K562 (cell line): Measurements from ENCODE around the gene GAK. TPM values are rescaled to one million over a fixed set of nuclear protein-coding genes. Genes with fewer than 3 reads are reported as not detected.

Experiments
- ADNP ChIP-seq: fragments of 200-800 bp; sonication (Bioruptor generic); IDR thresholded peaks from 2 replicates; pipeline ENCODE4 v1.6.1; 2016; ENCODE audit warnings: missing genetic modification characterization, missing compliant biosample characterization
- AFF1 ChIP-seq, 2 experiments: fragments of 450-650 bp; IDR thresholded peaks; 2 replicates each; pipeline ENCODE4 v1.6.1; 2018; ENCODE audit warnings: mild to moderate bottlenecking in 2 of 2, low read depth in 1 of 2; ENCODE audit not compliant: partially characterized antibody in 2 of 2
- ATF2 ChIP-seq: sonication (generic); formaldehyde crosslinking; IDR thresholded peaks from 2 replicates; pipeline ENCODE4 v1.8.1; 2022; ENCODE audit warnings: missing genetic modification reagents
- HDGF ChIP-seq: fragments of 450-650 bp; IDR thresholded peaks from 2 replicates; pipeline ENCODE4 v1.6.1; 2016
- KHSRP ChIP-seq: fragments of 450-650 bp; IDR thresholded peaks from 2 replicates; pipeline ENCODE4 v1.6.1; 2017
- MAFG ChIP-seq: fragments of 450-650 bp; conservative IDR thresholded peaks from 2 replicates; pipeline ENCODE4 v1.6.1; 2016; ENCODE audit warnings: missing genetic modification characterization, missing compliant biosample characterization
- MTA3 ChIP-seq: fragments of 450-650 bp; formaldehyde crosslinking; IDR thresholded peaks from 2 replicates; pipeline ENCODE4 v1.6.1; 2017; ENCODE audit warnings: mild to moderate bottlenecking, borderline replicate concordance
- OTX1 ChIP-seq: fragments of 450-650 bp; formaldehyde crosslinking; IDR thresholded peaks from 2 replicates; pipeline ENCODE4 v1.4.0; 2022; ENCODE audit warnings: mild to moderate bottlenecking
- POLR2A ChIP-seq: fragments of 450-650 bp; conservative IDR thresholded peaks from 2 replicates; pipeline ENCODE4 v1.6.1; 2016
- RBM22 ChIP-seq: fragments of 200-400 bp; formaldehyde crosslinking; IDR thresholded peaks from 2 replicates; pipeline ENCODE4 v1.6.1; 2018; ENCODE audit warnings: low read length, low read depth; ENCODE audit not compliant: poor library complexity, severe bottlenecking
- TCF3 ChIP-seq: sonication (generic); formaldehyde crosslinking; IDR thresholded peaks from 2 replicates; pipeline ENCODE4 v1.4.0; 2020; ENCODE audit warnings: mild to moderate bottlenecking, missing genetic modification reagents
- ZBTB49 ChIP-seq: sonication (generic); formaldehyde crosslinking; IDR thresholded peaks from 2 replicates; pipeline ENCODE4 v1.8.0; 2022; ENCODE audit warnings: missing genetic modification reagents, mild to moderate bottlenecking, borderline replicate concordance
- ZEB2 ChIP-seq: fragments of 450-650 bp; IDR thresholded peaks from 2 replicates; pipeline ENCODE4 v1.6.1; 2016
- ZNF121 ChIP-seq: sonication (generic); formaldehyde crosslinking; conservative IDR thresholded peaks from 2 replicates; pipeline ENCODE4 v1.8.0; 2022; ENCODE audit warnings: missing genetic modification reagents
- ZNF24 ChIP-seq: fragments of 450-650 bp; IDR thresholded peaks from 2 replicates; pipeline ENCODE4 v1.6.1; 2016
- ZNF584 ChIP-seq: fragments of 200-800 bp; sonication (Bioruptor generic); IDR thresholded peaks from 2 replicates; pipeline ENCODE4 v1.6.1; 2016; ENCODE audit warnings: low read depth, mild to moderate bottlenecking, missing genetic modification characterization, missing compliant biosample characterization
- ZNF717 ChIP-seq: fragments of 250-450 bp; sonication (Bioruptor Pico); IDR thresholded peaks from 2 replicates; pipeline ENCODE4 v1.5.0; 2021
- polyA plus RNA-seq, 8 experiments: library from polyadenylated mRNA; depleted of rRNA in 4 of 8; stranded (reverse) in 5 of 8; unstranded in 3 of 8; fragments of >200 nt; fragmentation: Nextera tagmentation in 2 of 8; fragmentation: Illumina TruSeq in 1 of 8; extraction: Ambion mirVana in 2 of 8; extraction: Trizol in 1 of 8; gene quantifications; 2 replicates each; pipeline versions ENCODE4 v1.2.1 to v1.2.3, GENCODE V29; 2011 to 2014; ENCODE audit warnings: inconsistent platforms in 1 of 8, missing spikeins in 1 of 8
- total RNA-seq, 7 experiments: library from RNA; depleted of rRNA in 6 of 7; stranded (reverse); fragments of >200 nt in 6 of 7; fragmentation: Illumina TruSeq in 2 of 7; extraction: Trizol in 2 of 7; gene quantifications; 2 replicates each; pipeline versions ENCODE4 v1.2.1 to v1.2.3, GENCODE V29; 2011 to 2021; ENCODE audit warnings: low replicate concordance in 1 of 7
- TF ChIP-seq, protein P1 (sequence below): fragments of 250-450 bp; sonication (Bioruptor Pico); IDR thresholded peaks from 2 replicates; pipeline ENCODE4 v1.8.0; 2021; ENCODE audit warnings: moderate library complexity, mild to moderate bottlenecking, inconsistent platforms
- TF ChIP-seq, protein P2 (sequence below): fragments of 250-450 bp; sonication (Bioruptor Pico); IDR thresholded peaks from 2 replicates; pipeline ENCODE4 v1.8.0; 2022; ENCODE audit warnings: inconsistent platforms

The GAK gene
- total and polyA plus RNA-seq, 9 of the 15 experiments (the other 6 are each of a cell fraction or from before 2014, with no cell fraction given): 1.3 to 102 (median 16.2) TPM

DNA sequence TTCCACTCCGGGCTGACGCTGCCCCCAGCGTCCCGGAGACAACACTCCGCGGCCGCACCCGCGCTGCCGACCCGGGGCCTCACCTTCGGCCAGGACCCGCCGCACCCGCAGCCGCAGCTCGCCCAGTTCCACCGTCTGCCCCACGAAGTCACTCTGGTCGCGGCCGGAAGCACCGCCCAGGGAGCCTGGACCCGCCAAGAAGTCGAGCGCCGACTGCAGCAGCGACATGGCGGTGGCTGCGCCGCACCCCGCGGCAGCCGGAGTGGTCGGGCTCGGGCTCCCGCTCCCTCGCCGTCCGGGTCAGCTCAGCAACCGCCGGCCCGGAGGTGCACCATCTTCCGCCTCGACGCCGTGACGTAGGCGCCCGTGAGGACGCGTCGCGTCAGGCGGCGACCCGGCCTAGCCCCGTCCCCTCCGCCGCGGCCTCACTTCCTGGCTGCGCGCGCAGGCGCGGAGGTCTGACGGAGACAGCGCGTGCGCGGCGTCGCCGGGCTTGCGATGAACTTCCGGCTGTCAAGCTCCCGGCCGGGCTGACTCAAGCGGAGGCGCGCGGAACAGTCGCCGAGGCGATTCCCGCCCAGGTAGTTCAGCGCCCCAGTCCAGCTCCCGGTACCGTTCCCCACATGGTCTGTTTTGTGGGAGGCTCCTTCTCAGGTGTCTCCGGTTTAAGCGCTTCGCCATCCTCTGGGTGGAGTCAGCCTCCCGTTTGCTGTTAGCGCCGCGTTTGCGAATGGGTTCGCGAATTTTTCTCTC lies at the start of gene GAK, which contains the start of gene TMEM175 (continued):
- TF ChIP-seq AFF1 (IDR thresholded peaks at IDR 0.05; ENCODE audit: low read depth in 1 of 2, partially characterized antibody in 2 of 2) (no peak), ATF2 (CRISPR knock-in tag) (0 out of 2 replicates have a peak, but pooled peaks have one; percentile 52), RBM22 (no peak), ZNF24 (no peak), OTX1 (CRISPR knock-in tag) (no peak), HDGF (no peak), ZBTB49 (CRISPR knock-in tag) (no peak), TCF3 (CRISPR knock-in tag) (no peak; the same call in none of the 2 replicates), ZNF121 (CRISPR knock-in tag) (no peak), ZNF584 (CRISPR knock-in tag) (0 out of 2 replicates have a peak, but pooled peaks have one; percentile 38), POLR2A (peak; percentile 91), KHSRP (no peak), ZNF717 (CRISPR knock-in tag) (no peak), MTA3 (peak; percentile 81; the same call in 1 of the 2 replicates), MAFG (tag) (no peak), ADNP (tag) (no peak), ZEB2 (no peak)
- TF ChIP-seq, protein P1, sequence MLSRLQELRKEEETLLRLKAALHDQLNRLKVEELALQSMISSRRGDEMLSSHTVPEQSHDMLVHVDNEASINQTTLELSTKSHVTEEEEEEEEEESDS (CRISPR knock-in tag): no peak
- TF ChIP-seq, protein P2, sequence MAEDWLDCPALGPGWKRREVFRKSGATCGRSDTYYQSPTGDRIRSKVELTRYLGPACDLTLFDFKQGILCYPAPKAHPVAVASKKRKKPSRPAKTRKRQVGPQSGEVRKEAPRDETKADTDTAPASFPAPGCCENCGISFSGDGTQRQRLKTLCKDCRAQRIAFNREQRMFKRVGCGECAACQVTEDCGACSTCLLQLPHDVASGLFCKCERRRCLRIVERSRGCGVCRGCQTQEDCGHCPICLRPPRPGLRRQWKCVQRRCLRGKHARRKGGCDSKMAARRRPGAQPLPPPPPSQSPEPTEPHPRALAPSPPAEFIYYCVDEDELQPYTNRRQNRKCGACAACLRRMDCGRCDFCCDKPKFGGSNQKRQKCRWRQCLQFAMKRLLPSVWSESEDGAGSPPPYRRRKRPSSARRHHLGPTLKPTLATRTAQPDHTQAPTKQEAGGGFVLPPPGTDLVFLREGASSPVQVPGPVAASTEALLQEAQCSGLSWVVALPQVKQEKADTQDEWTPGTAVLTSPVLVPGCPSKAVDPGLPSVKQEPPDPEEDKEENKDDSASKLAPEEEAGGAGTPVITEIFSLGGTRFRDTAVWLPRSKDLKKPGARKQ (CRISPR knock-in tag): no peak
